Tibial nerve (tissue), 4 donors: ENCODE measurements around the gene ADH1C. TPM values are rescaled to one million over a fixed set of nuclear protein-coding genes. Genes with fewer than 3 reads are reported as not detected.
"Not testable (repeated sequence)": the region's sequence is repeated elsewhere in the genome, so short reads cannot be mapped to it uniquely, and the experiment has no call there.

Experiments used
- DNase-seq, 2 donors: peaks; one replicate each; pipeline ENCODE4 v3.0.0-alpha.2; 2019; ENCODE audit warnings: low spot score in 2 of 2
- H3K27ac ChIP-seq, 4 donors: fragments of 200-600 bp; sonication (generic) in 3 of 4; one replicate each; pipeline ENCODE4 v1.5.1; 2017 to 2019; ENCODE audit warnings: mild to moderate bottlenecking in 1 of 4
- H3K27me3 ChIP-seq, 2 donors: fragments of 200-600 bp; sonication (generic) in 1 of 2; one replicate each; pipeline versions ENCODE4 v1.5.1 to v1.6.0; 2017 to 2019
- H3K36me3 ChIP-seq, 3 donors: fragments of 200-600 bp; sonication (generic); one replicate each; pipeline ENCODE4 v1.5.1; 2018 to 2019
- H3K4me1 ChIP-seq, 4 donors: fragments of 200-600 bp; sonication (generic) in 3 of 4; one replicate each; pipeline ENCODE4 v1.5.1; 2017 to 2019
- H3K4me3 ChIP-seq, 4 donors: fragments of 200-600 bp; sonication (generic) in 3 of 4; one replicate each; pipeline ENCODE4 v1.5.1; 2017 to 2019; ENCODE audit warnings: mild to moderate bottlenecking in 1 of 4, moderate library complexity in 1 of 4
- H3K9me3 ChIP-seq, 4 donors: fragments of 200-600 bp; sonication (generic) in 3 of 4; one replicate each; pipeline ENCODE4 v1.5.1; 2017 to 2019
- CTCF ChIP-seq, 5 experiments: fragments of 200-600 bp in 3 of 5; fragments of 450-650 bp in 2 of 5; sonication (generic) in 3 of 5; IDR thresholded peaks; one replicate each; pipeline ENCODE4 v1.5.1; 2016 to 2019; ENCODE audit warnings: antibody characterized with exemption in 5 of 5, mild to moderate bottlenecking in 3 of 5, moderate library complexity in 2 of 5
- EP300 ChIP-seq, 2 donors: sonication (generic); formaldehyde crosslinking; IDR thresholded peaks; one replicate each; pipeline ENCODE4 v1.6.1; 2017; ENCODE audit warnings: antibody characterized with exemption in 2 of 2, mild to moderate bottlenecking in 1 of 2
- POLR2A ChIP-seq, 2 donors: fragments of 450-650 bp; IDR thresholded peaks; one replicate each; pipeline ENCODE4 v1.6.1; 2017; ENCODE audit warnings: antibody characterized with exemption in 2 of 2, mild to moderate bottlenecking in 2 of 2, moderate library complexity in 2 of 2
- WGBS, 2 donors: methylation state at CpG; one replicate each; pipeline ENCODE4 v1.1.5; 2018; 5-methylcytosine and 5-hydroxymethylcytosine counted together
- total RNA-seq, 4 donors: library from RNA; depleted of rRNA; stranded (reverse); fragments of >200 nt; gene quantifications; one replicate each; pipeline ENCODE4 v1.1.0, GENCODE V29; 2016

ADH1C gene
- total RNA-seq, 4 donors from 2014 or later, result 44.7 to 186 (median 151) TPM

- no peaks in the 10 kb centered on the region for H3K27me3 ChIP-seq
- H3K36me3 ChIP-seq, result peaks cover 0 to 6% (median 0%) of the 10 kb centered on the region in 3 donors
- WGBS, 2 donors, result 35 to 41% methylated on average over 8 of the region's 8 CpGs
- TF ChIP-seq POLR2A (IDR thresholded peaks at IDR 0.05) (peak in 1 of 2 donors; percentile 45), CTCF (IDR thresholded peaks at IDR 0.05) (no peak), EP300 (IDR thresholded peaks at IDR 0.05) (peak in 1 of 2 donors; percentile 86)
- H3K27ac ChIP-seq, result peak within 1 kb of the TSS; percentile 65 to 83 (median 74)
- H3K4me3 ChIP-seq, result peak within 1 kb of the TSS; percentile 27 to 54 (median 38)
- H3K9me3 ChIP-seq, result peaks cover 0 to 3% (median 0%) of the 10 kb centered on the region in 4 donors
- peaks cover 0 to 34% (median 9%) of the 10 kb centered on the region in 4 donors for H3K4me1 ChIP-seq
- peak in 1 of 2 donors; percentile 65 for DNase-seq
Measured at GRCh38 chr4:99321241-99322191, 31.0 kb downstream of the ADH1C start, which contains the start of gene ADH1B. Gene ADH1B, minus strand, starts transcription at chr4:99321401. Its CDS starts 70 bp downstream, at chr4:99321331.

- TF ChIP-seq EP300 (IDR thresholded peaks at IDR 0.05), result peak in 1 of 2 donors; percentile 20
- H3K27ac ChIP-seq, result peak overlapping the region; percentile 49 to 83 (median 70)
- not testable (repeated sequence) for H3K36me3 ChIP-seq, DNase-seq, H3K9me3 ChIP-seq, H3K27me3 ChIP-seq
- peaks cover 0 to 11% (median under 1%) of the 10 kb centered on the region in 4 donors for H3K4me1 ChIP-seq
- peak overlapping the region; percentile 15 to 54 (median 31) for H3K4me3 ChIP-seq
- WGBS, 2 donors, result 90 to 92% methylated on average over 8 of the region's 8 CpGs
Measured at GRCh38 chr4:99317811-99318210, 34.7 kb downstream of the ADH1C start.

GRCh38 chr4:99317354-99317753 is 35.2 kb downstream of the ADH1C start:
- H3K4me3 ChIP-seq, result peak overlapping the region; percentile 15 to 54 (median 31)
- H3K27me3 ChIP-seq, result no peaks in the 10 kb centered on the region
- H3K27ac ChIP-seq, result peak overlapping the region; percentile 49 to 83 (median 70)
- WGBS, 2 donors, result 62 to 73% methylated on average over 3 of the region's 3 CpGs
- TF ChIP-seq EP300 (IDR thresholded peaks at IDR 0.05) (peak in 1 of 2 donors; percentile 14), CTCF (IDR thresholded peaks at IDR 0.05) (no peak)
- H3K4me1 ChIP-seq, result peaks cover 0 to 7% (median 0%) of the 10 kb centered on the region in 4 donors
- H3K36me3 ChIP-seq, result peaks cover 0 to 10% (median 0%) of the 10 kb centered on the region in 3 donors
- DNase-seq, result no peak
- H3K9me3 ChIP-seq, result no peaks in the 10 kb centered on the region

- DNase-seq, result no peak
- no peaks in the 10 kb centered on the region for H3K27me3 ChIP-seq
- peaks cover 0 to 17% (median 0%) of the 10 kb centered on the region in 3 donors for H3K36me3 ChIP-seq
- peak overlapping the region; percentile 1 to 54 (median 10) for H3K4me3 ChIP-seq
- H3K27ac ChIP-seq, result peak overlapping the region in 2 of 4 donors; percentile 18 to 83
- no peak for TF ChIP-seq POLR2A (IDR thresholded peaks at IDR 0.05)
- no peaks in the 10 kb centered on the region for H3K4me1 ChIP-seq
- H3K9me3 ChIP-seq, result no peaks in the 10 kb centered on the region
- 76 to 77% methylated on average over 6 of the region's 6 CpGs for WGBS, 2 donors
Measured at GRCh38 chr4:99315839-99316238, 36.7 kb downstream of the ADH1C start.

- peak overlapping the region in 1 of 4 donors; percentile 43 for H3K27ac ChIP-seq
- peaks cover 0 to 19% (median 0%) of the 10 kb centered on the region in 3 donors for H3K36me3 ChIP-seq
- 68 to 75% methylated on average over 1 of the region's 1 CpG for WGBS, 2 donors
Measured at GRCh38 chr4:99314211-99314610, 38.3 kb downstream of the ADH1C start.

More at GRCh38 chr4:99314211-99314610, 38.3 kb downstream of the ADH1C start:
- Histone ChIP-seq H3K4me3 (peak overlapping the region in 1 of 4 donors; percentile 4), H3K27me3 (no peaks in the 10 kb centered on the region), H3K9me3 (no peaks in the 10 kb centered on the region), H3K4me1 (no peaks in the 10 kb centered on the region)
- DNase-seq, result no peak
- TF ChIP-seq POLR2A (IDR thresholded peaks at IDR 0.05), result no peak
- no peak for TF ChIP-seq EP300 (IDR thresholded peaks at IDR 0.05)
- no peak for TF ChIP-seq CTCF (IDR thresholded peaks at IDR 0.05)
